NK-92 (cell line): Measurements from ENCODE around the gene STAC.
"Not testable (repeated sequence)": the region's sequence is repeated elsewhere in the genome, so short reads cannot be mapped to it uniquely, and the experiment has no call there.

ENCODE experiments used
- DNase-seq: peaks from one replicate; lab custom pipeline; 2025; ENCODE audit not compliant: unreplicated experiment; lab: John Stamatoyannopoulos, UW

The STAC gene

GRCh38 chr3:36411587-36411986 is 31.3 kb downstream of the STAC start:
- DNase-seq = no peak

- no peak for DNase-seq
Observed at GRCh38 chr3:36416599-36416998, 36.3 kb downstream of the STAC start.

- no peak for DNase-seq
Observed at GRCh38 chr3:36417237-36417636, 36.9 kb downstream of the STAC start.

GRCh38 chr3:36418296-36418695 is 38.0 kb downstream of the STAC start:
- no peak for DNase-seq

- no peak for DNase-seq
Observed at GRCh38 chr3:36428445-36428844, 48.1 kb downstream of the STAC start.

- DNase-seq = no peak
Observed at GRCh38 chr3:36429986-36430485, 49.7 kb downstream of the STAC start.

- no peak for DNase-seq
Observed at GRCh38 chr3:36433511-36433910, 53.2 kb downstream of the STAC start.

GRCh38 chr3:36434687-36435426 is 54.6 kb downstream of the STAC start:
- no peak for DNase-seq

GRCh38 chr3:36443028-36443686 is 62.9 kb downstream of the STAC start:
- no peak for DNase-seq

- DNase-seq = no peak
Observed at GRCh38 chr3:36444909-36445308, 64.6 kb downstream of the STAC start.

- no peak for DNase-seq
Observed at GRCh38 chr3:36446276-36446675, 66.0 kb downstream of the STAC start.

GRCh38 chr3:36447061-36447460 is 66.8 kb downstream of the STAC start:
- DNase-seq = no peak

- DNase-seq = no peak
Observed at GRCh38 chr3:36451816-36452215, 71.5 kb downstream of the STAC start.

- DNase-seq = not testable (repeated sequence)
Observed at GRCh38 chr3:36453213-36453612, 72.9 kb downstream of the STAC start.

GRCh38 chr3:36453896-36454295 is 73.6 kb downstream of the STAC start:
- not testable (repeated sequence) for DNase-seq

GRCh38 chr3:36455406-36455805 is 75.1 kb downstream of the STAC start:
- no peak for DNase-seq

- DNase-seq = no peak
Observed at GRCh38 chr3:36456784-36457183, 76.5 kb downstream of the STAC start.

- no peak for DNase-seq
Observed at GRCh38 chr3:36457667-36458066, 77.4 kb downstream of the STAC start.

- DNase-seq = no peak
Observed at GRCh38 chr3:36459177-36459576, 78.9 kb downstream of the STAC start.

GRCh38 chr3:36461597-36461996 is 81.3 kb downstream of the STAC start:
- DNase-seq = no peak

- not testable (repeated sequence) for DNase-seq
Observed at GRCh38 chr3:36472045-36472444, 91.7 kb downstream of the STAC start.

- no peak for DNase-seq
Observed at GRCh38 chr3:36475558-36475957, 95.3 kb downstream of the STAC start.
